ENCODE measurements around the gene SSUH2.

Gene SSUH2

GRCh38 chr3:8607234-8608040 is 37.2 kb downstream of the SSUH2 start:
- CTCF ChIA-PET = interaction anchor here (0.6 to 7.7 kb wide), 28 partner anchors 10 to 365 kb away, joined by 3 to 166 read pairs (median 4); no protein-coding TSS in a partner anchor
- POLR2A ChIA-PET = no interaction called here
- peak; percentile 73 for TF ChIP-seq CTCF (IDR thresholded peaks at IDR 0.05; ENCODE audit: insufficient read depth, low read length, missing control alignments)
- no peak for DNase-seq (ENCODE audit: low read depth, low spot score)
- H3K4me3 ChIP-seq (ENCODE audit: low read depth, low read length) = no peak overlapping the region

GRCh38 chr3:8606701-8607231 is 37.8 kb downstream of the SSUH2 start:
- POLR2A ChIA-PET = no interaction called here

GRCh38 chr3:8604988-8605387 is 39.6 kb downstream of the SSUH2 start:
- DNase-seq (ENCODE audit: low read depth, low spot score) = no peak
- ChIA-PET CTCF (interaction anchor here (1.6 to 7.7 kb wide), 3 partner anchors 14 to 161 kb away, joined by 3 to 166 read pairs (median 5); no protein-coding TSS in a partner anchor), POLR2A (no interaction called here)
- no peak overlapping the region for H3K4me3 ChIP-seq (ENCODE audit: low read depth, low read length)
- no peak for TF ChIP-seq CTCF (IDR thresholded peaks at IDR 0.05; ENCODE audit: insufficient read depth, low read length, missing control alignments)

More at GRCh38 chr3:8606701-8607231, 37.8 kb downstream of the SSUH2 start:
- no peak for TF ChIP-seq CTCF (IDR thresholded peaks at IDR 0.05; ENCODE audit: insufficient read depth, low read length, missing control alignments)
- no peak for DNase-seq (ENCODE audit: low read depth, low spot score)
- H3K4me3 ChIP-seq (ENCODE audit: low read depth, low read length) = no peak overlapping the region
- CTCF ChIA-PET = interaction anchor here (1.1 to 7.7 kb wide), 23 partner anchors 14 to 365 kb away, joined by 3 to 166 read pairs (median 5); no protein-coding TSS in a partner anchor

GRCh38 chr3:8604006-8604405 is 40.6 kb downstream of the SSUH2 start:
- no peak for DNase-seq (ENCODE audit: low read depth, low spot score)
- ChIA-PET POLR2A (no interaction called here), CTCF (interaction anchor here (1.8 to 7.7 kb wide), 2 partner anchors 19 to 160 kb away, joined by 5 to 166 read pairs; no protein-coding TSS in a partner anchor)
- H3K4me3 ChIP-seq (ENCODE audit: low read depth, low read length) = no peak overlapping the region
- no peak for TF ChIP-seq CTCF (IDR thresholded peaks at IDR 0.05; ENCODE audit: insufficient read depth, low read length, missing control alignments)

GRCh38 chr3:8603115-8603710 is 41.4 kb downstream of the SSUH2 start:
- POLR2A ChIA-PET = no interaction called here
- CTCF ChIA-PET = interaction anchor here (1.8 kb wide), 1 partner anchor 19 kb away, joined by 5 read pairs; no protein-coding TSS in a partner anchor
- no peak for TF ChIP-seq CTCF (IDR thresholded peaks at IDR 0.05; ENCODE audit: insufficient read depth, low read length, missing control alignments)
- H3K4me3 ChIP-seq (ENCODE audit: low read depth, low read length) = no peak overlapping the region
- DNase-seq (ENCODE audit: low read depth, low spot score) = no peak

GRCh38 chr3:8600457-8600856 is 44.1 kb downstream of the SSUH2 start:
- POLR2A ChIA-PET = no interaction called here
- DNase-seq (ENCODE audit: low read depth, low spot score) = no peak
- TF ChIP-seq CTCF (IDR thresholded peaks at IDR 0.05; ENCODE audit: insufficient read depth, low read length, missing control alignments) = no peak
- CTCF ChIA-PET = interaction anchor here (1.2 to 2.0 kb wide), 2 partner anchors 26 to 158 kb away, joined by 3 to 11 read pairs; no protein-coding TSS in a partner anchor
- H3K4me3 ChIP-seq (ENCODE audit: low read depth, low read length) = no peak overlapping the region

All from AG04449 (cell line).